NB4 (cell line): Measurements from ENCODE around the gene NFAT5.

ENCODE experiments used
- CTCF ChIP-seq: IDR thresholded peaks from one replicate; pipeline ENCODE4 v1.5.1; 2012; ENCODE audit warnings: low read depth, low read length
- MAX ChIP-seq: IDR thresholded peaks from 2 replicates; pipeline ENCODE4 v1.6.1; 2011; ENCODE audit warnings: low read depth, low read length
- MYC ChIP-seq: IDR thresholded peaks from 2 replicates; pipeline ENCODE4 v1.6.1; 2011; ENCODE audit warnings: low read depth, low read length
- POLR2A ChIP-seq: IDR thresholded peaks from 2 replicates; pipeline ENCODE4 v1.6.1; 2011; ENCODE audit warnings: mild to moderate bottlenecking; ENCODE audit not compliant: insufficient read length; ENCODE audit errors: extremely low read depth

- TF ChIP-seq CTCF (no peak), POLR2A (no peak), MAX (no peak), MYC (no peak)
Observed at GRCh38 chr16:69741519-69741918, 175.8 kb downstream of the NFAT5 start.
